Measurements from ENCODE around the gene CELF6.

- TF ChIP-seq CTCF (conservative IDR thresholded peaks at IDR 0.05) = no peak
- TF ChIP-seq EZH2 (IDR thresholded peaks at IDR 0.05; ENCODE audit: low read depth) = no peak
Measured at GRCh38 chr15:72235298-72235697, 84.7 kb downstream of the CELF6 start.

Measured in PC-9 (cell line).